NCI-H460 (cell line): ENCODE data around the gene CDC5L. TPM values are rescaled to one million over a fixed set of nuclear protein-coding genes. Genes with fewer than 3 reads are reported as not detected.

Source experiments
- DNase-seq: peaks from one replicate; pipeline ENCODE4 v3.0.0-alpha.2; 2016; ENCODE audit warnings: low read depth; ENCODE audit errors: extremely low read depth
- total RNA-seq: library from RNA; depleted of rRNA; stranded (reverse); fragments of >200 nt; shearing (Covaris generic); gene quantifications from 2 replicates; pipeline ENCODE4 v1.2.3, GENCODE V29; 2014

Gene CDC5L
- total RNA-seq, 1 experiment from 2014 or later, result 16.3 TPM

DNA sequence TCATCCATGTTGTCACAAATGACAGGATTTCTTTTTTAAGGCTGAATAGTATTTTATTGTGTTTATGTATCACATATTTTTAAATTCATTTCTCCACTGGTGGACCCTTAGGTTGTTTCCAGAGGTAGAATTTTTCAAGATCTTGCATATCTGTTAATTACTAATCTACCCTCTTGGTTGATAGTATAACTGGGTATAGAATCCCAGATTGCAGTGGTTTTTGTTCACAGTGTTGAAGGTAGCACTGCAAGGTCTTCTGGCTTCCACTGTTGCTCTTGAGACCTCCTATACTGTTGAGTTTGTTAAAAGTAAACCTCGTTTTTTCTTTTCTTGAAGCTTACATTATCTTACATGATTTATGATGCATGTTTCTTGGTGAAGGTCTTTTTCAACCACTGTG is 22.9 kb downstream of the CDC5L start:
- no peak for DNase-seq

DNA sequence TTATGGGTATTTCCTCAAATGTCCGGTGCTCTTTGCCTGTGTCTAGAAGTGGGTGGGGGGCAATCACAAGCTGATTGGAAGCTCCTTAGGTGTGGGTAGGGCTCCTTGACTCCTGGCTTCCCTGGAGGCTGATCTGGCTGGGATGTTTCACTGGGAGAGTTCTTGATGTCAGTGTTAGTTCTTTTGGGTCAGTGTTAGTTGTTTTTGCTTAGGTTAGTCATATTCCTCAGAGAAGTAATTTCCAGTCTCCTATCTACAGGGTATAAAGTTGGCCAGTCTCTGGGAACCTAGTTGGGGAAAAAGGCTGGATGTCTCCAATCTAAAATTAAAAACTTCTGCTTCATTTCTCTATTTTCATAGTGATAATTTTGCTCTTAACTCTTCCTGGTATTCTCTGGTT is 23.6 kb downstream of the CDC5L start:
- no peak for DNase-seq

GRCh38 chr6:44415449-44415848 is 27.9 kb downstream of the CDC5L start:
- DNase-seq, result no peak

- DNase-seq, result no peak
Observed at GRCh38 chr6:44415873-44416502, 28.5 kb downstream of the CDC5L start.

- DNase-seq, result no peak
Observed at GRCh38 chr6:44422531-44422930, 35.0 kb downstream of the CDC5L start.

- no peak for DNase-seq
Observed at GRCh38 chr6:44423306-44423705, 35.8 kb downstream of the CDC5L start.

DNA sequence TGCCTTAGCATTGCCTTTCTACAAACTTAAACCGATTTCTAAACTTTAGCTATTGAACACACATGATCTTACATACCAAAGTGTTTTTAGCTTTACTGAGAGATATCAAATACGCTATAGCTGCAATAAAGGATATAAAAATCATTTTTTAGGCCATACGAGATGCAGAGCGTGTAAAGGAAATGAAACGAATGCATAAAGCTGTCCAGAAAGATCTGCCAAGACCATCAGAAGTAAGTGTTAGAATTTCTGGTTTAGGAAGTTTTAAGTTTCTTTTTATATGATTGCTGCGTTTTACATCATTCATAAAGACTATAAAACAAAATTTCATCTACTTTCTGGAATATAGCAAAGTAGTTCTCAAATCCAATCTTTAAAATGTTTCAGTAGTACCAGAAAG is 38.4 kb downstream of the CDC5L start:
- DNase-seq, result no peak

- no peak for DNase-seq
Observed at GRCh38 chr6:44428682-44429081, 41.2 kb downstream of the CDC5L start.

DNA sequence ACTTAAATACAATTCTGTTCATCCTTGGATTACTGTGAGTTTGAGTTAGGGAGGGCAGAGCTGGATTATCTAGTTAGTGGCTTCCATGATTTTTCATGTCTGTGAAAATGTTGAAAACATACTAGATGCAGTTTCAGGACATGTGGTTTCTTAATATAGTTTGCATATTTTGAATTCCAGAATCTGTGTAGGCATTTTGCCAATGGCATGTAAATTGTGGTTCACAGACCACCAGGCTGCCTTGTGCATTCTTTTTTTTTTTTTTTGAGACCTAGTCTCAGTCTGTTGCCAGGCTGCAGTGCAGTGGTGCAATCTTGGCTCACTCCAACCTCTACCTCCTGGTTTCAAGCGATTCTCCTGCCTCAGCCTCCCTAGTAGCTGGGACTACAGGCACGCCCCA is 42.8 kb downstream of the CDC5L start:
- no peak for DNase-seq

- peak; percentile 28 for DNase-seq
Observed at GRCh38 chr6:44431118-44431725, 43.7 kb downstream of the CDC5L start.

DNA sequence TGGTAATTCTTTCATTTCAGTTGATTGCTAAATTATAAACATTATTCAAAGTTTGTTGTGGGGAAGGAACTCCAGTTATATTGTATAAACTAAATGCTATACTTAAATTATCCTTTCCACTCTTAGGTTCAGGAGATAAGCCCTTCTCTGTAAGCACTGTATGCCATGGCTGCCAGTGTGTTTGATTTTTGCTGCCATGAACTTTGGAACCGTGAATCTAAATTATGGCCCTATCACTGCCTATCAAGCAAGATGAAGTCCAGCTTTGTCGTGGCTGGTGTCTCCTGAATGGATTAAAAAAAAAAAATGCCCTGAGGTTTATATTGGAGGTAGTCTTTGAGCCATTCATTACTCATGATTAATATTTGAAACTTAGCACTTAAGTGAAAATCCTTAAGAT is 44.7 kb downstream of the CDC5L start:
- no peak for DNase-seq

- no peak for DNase-seq
Observed at GRCh38 chr6:44432726-44433125, 45.2 kb downstream of the CDC5L start.

DNA sequence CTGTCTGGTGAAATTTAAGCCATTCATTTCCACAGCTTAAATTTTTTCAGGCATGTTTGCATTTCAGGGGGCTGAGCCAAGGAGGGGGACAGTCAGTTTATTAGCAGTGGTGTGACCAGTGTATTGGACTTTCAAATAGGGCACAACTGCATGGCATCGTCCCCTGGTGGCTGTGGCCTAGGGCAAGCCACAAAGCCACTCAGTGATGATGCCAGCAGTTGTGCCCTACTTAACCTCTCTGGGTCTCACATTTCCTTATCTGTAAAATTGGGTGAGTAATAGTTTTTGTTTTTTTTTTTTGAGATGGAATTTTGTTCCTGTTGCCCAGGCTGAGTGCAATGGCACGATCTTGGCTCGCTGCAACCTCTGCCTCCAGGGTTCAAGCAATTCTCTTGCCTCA is 48.0 kb downstream of the CDC5L start:
- no peak for DNase-seq

DNA sequence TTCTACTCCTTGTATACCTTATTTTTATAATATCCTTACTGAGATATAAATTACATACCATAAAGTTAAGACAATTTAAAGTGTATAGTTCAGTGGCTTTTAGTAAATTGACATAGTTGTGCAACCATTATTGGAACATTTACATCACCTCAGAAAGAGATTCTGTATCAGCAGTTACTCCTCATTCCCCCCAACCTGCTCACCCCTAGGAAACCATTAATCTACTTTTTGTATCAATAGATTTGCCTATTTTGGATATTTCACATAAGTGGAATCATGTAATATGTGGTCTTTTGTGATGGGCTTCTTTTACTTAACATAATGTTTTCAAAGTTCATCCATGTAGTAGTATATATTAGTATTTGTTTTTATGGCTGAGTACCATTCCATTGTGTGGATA is 51.3 kb downstream of the CDC5L start:
- no peak for DNase-seq

- no peak for DNase-seq
Observed at GRCh38 chr6:44439270-44440045, 52.0 kb downstream of the CDC5L start.

DNA sequence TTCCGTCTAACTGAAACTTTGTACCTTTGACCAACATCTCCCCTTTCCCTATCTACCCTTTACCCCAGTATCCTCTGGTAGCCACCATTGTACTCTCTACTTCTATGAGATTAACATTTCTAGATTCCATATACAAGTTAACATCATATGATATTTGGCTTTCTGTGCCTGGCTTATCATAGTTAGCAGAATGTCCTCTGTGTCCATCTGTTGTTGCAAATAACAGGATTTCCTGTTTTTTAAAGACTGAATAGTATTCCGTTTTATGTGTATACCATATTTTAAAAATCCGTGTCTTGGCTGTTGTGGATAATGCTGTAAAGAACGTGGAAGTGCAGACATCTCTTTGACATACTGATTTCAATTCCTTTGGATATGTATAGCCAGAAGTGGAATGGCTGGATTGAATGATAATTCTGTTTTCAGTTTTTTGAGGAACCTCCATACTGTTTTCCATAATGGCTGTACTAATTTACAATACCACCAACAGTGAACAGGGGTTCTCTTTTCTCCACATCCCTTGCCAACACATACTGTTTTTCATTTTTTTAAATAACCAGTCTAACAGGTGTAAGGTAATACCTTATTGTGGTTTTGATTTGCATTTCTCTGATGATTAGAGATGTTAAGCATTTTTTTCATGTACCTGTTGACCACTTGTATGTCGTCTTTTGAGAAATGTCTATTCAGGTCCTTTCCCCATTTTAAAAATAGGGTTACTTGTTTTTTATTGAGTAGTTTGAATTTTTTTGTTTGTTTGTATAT is 53.8 kb downstream of the CDC5L start:
- no peak for DNase-seq

DNA sequence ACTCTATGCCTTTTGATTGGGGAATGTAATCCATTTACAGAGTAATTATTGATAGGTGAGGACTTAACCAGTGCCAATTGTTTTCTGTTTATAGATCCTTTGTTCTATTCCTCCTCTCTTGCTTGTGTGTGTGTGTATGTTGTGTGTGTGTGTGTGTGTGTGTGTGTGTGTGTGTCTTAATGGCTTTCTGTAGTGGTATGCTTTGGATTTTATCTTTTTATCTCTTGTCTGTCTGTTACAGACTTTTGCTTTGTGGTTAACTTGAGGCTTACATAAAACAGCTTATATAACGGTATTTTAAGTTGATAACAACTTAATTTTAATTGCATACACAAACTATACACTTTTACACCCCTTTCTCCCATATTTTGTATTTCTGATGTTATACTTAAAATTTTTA is 54.7 kb downstream of the CDC5L start:
- DNase-seq, result no peak

DNA sequence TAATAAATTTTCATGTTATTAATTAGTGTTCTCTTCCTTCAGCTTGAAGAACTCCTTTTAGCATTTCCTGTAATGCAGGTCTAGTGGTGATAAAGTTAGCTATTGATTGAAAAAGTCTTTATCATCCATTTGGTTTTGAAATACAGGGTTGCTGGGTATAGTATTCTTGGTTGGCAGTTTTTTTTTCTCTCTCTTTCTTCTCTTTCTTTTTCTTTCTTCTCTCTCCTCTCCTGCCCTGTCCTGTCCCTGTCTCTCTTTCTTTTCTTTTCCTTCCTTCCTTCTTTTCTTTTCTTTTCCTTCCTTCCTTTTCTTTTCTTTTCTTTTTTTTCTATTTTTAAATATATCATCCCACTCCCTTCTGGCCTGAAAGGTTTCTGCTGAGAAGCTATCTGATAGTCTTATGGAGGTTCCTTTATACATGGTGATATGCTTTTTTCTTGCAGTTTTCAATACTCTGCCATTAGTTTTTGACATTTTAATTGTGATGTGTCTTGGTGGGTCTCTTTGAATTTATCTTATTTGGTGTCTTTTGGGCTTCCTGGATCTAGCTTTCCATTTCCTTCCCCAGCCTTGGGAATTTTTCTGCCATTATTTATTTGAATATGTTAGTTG is 55.4 kb downstream of the CDC5L start:
- no peak for DNase-seq

- DNase-seq, result no peak
Observed at GRCh38 chr6:44444853-44445252, 57.3 kb downstream of the CDC5L start.

DNA sequence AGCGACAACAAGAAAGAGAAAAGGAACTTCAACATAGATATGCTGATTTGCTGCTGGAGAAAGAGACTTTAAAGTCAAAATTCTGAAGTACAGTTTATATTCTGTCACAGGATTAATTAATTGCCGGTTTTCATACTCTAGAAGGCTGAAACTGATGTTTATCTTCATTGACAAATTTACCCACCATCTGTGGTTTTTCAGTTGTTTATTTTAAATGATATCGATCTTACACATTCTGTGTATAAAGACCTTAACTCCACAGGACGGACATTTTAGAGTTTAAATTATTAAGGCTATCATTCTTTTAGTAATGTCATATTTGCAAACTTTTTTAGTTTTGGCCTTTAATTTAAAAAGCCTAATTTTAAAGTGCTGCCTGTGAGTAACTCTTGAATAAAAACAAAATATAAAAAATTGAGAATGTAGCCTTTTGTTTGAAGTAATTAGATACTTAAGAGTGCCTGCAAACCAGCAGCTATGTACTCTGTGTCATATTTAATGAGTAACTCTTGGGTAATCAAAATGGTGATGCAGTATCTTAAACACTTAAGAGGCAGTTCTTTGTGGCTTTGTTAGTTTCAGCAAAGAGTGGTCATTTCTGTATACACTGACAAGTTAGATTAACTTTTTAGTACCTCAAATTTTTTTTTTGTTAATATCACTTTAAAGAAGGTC is 59.3 kb downstream of the CDC5L start:
- DNase-seq, result no peak
